ENCODE data around the gene MED8.
A peak's percentile ranks its signal among the peaks of the same experiment; 100 is the strongest.

MED8 gene

GRCh38 chr1:43358746-43359693 lies 30.6 kb downstream of the MED8 start, which contains the start of gene CDC20:
Gene CDC20, plus strand, starts transcription at chr1:43358981. Its CDS starts 235 bp downstream, at chr1:43359216.
- peak; percentile 99 for DNase-seq (ENCODE audit: low read depth in 2 of 2)

GRCh38 chr1:43358121-43358745 lies 31.4 kb downstream of the MED8 start:
- DNase-seq (ENCODE audit: low read depth in 2 of 2), result no peak

- DNase-seq (ENCODE audit: low read depth in 2 of 2), result no peak
Observed at GRCh38 chr1:43357251-43357650, 32.3 kb downstream of the MED8 start.

GRCh38 chr1:43354936-43355335 lies 34.7 kb downstream of the MED8 start:
- DNase-seq (ENCODE audit: low read depth in 2 of 2), result no peak

- DNase-seq (ENCODE audit: low read depth in 2 of 2), result no peak
Observed at GRCh38 chr1:43354471-43354870, 35.1 kb downstream of the MED8 start.

GRCh38 chr1:43352881-43353280 lies 36.7 kb downstream of the MED8 start:
- DNase-seq (ENCODE audit: low read depth in 2 of 2), result no peak

GRCh38 chr1:43352351-43352705 lies 37.3 kb downstream of the MED8 start:
- DNase-seq (ENCODE audit: low read depth in 2 of 2), result no peak

GRCh38 chr1:43351421-43352350 lies 37.9 kb downstream of the MED8 start:
- DNase-seq (ENCODE audit: low read depth in 2 of 2), result no peak

GRCh38 chr1:43350976-43351375 lies 38.6 kb downstream of the MED8 start:
- DNase-seq (ENCODE audit: low read depth in 2 of 2), result no peak

GRCh38 chr1:43349594-43350306 lies 39.9 kb downstream of the MED8 start:
- no peak for DNase-seq (ENCODE audit: low read depth in 2 of 2)

- DNase-seq (ENCODE audit: low read depth in 2 of 2), result peak in 1 of 2 donors; percentile 44
Observed at GRCh38 chr1:43348809-43349593, 40.6 kb downstream of the MED8 start.

- DNase-seq (ENCODE audit: low read depth in 2 of 2), result no peak
Observed at GRCh38 chr1:43348343-43348808, 41.2 kb downstream of the MED8 start.

- DNase-seq (ENCODE audit: low read depth in 2 of 2), result no peak
Observed at GRCh38 chr1:43346636-43347035, 43.0 kb downstream of the MED8 start.

GRCh38 chr1:43345120-43345519 lies 44.5 kb downstream of the MED8 start:
- DNase-seq (ENCODE audit: low read depth in 2 of 2), result no peak

- no peak for DNase-seq (ENCODE audit: low read depth in 2 of 2)
Observed at GRCh38 chr1:43344267-43344850, 45.2 kb downstream of the MED8 start.

GRCh38 chr1:43340559-43340958 lies 49.0 kb downstream of the MED8 start:
- DNase-seq (ENCODE audit: low read depth in 2 of 2), result no peak

GRCh38 chr1:43339584-43340232 lies 49.9 kb downstream of the MED8 start:
- DNase-seq (ENCODE audit: low read depth in 2 of 2), result no peak

- DNase-seq (ENCODE audit: low read depth in 2 of 2), result no peak
Observed at GRCh38 chr1:43338001-43338400, 51.6 kb downstream of the MED8 start.

- DNase-seq (ENCODE audit: low read depth in 2 of 2), result no peak
Observed at GRCh38 chr1:43337588-43337987, 52.0 kb downstream of the MED8 start, which contains the start of gene MPL. Gene MPL, plus strand, starts transcription at chr1:43337818. Its CDS starts 31 bp downstream, at chr1:43337849.
